Kasumi-1 (cell line): ENCODE data around the gene PCAT6.
"Not testable (repeated sequence)": the region's sequence is repeated elsewhere in the genome, so short reads cannot be mapped to it uniquely, and the experiment has no call there.

ENCODE experiments used
- DNase-seq, 2 experiments: peaks; one replicate each; lab custom pipeline; 2025; lab: John Stamatoyannopoulos, UW

Gene PCAT6

DNA sequence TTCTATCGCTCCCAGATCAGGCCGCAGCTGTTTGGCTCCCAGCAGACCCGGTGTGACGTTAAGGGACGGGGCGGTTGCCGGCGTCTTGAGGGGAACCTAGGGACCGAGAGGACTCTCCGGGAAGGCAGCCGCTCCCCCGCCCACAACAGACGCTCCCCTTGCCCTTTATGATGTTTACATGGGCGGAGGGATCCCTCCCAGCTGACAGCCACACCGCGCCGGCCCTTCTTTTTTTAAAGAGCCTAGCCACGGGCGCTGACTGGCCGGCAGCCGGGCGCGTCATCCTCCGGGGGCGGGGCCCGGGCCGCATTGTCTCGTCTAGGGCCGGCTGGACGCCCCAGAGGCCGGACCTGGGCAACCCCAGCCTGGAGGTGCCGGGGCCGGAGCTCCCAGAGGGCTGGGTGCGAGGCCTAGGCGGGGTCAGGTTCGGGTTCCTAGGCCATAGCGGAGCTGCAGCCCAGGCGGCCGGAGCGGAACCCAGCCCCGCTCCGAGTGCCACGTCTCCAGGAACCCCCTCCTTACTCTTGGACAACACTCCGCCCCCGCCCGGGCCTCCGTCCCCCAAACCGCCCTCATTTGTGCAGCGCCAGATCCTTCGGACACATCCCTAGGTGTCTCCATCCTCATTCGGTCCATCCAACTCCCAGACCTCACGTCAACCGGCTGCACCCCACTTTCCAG is at the start of gene PCAT6:
TSS of gene PCAT6 (plus strand) at position 340 of the 681 bp plus-strand sequence.
- DNase-seq, result peak; percentile 91 to 95

DNA sequence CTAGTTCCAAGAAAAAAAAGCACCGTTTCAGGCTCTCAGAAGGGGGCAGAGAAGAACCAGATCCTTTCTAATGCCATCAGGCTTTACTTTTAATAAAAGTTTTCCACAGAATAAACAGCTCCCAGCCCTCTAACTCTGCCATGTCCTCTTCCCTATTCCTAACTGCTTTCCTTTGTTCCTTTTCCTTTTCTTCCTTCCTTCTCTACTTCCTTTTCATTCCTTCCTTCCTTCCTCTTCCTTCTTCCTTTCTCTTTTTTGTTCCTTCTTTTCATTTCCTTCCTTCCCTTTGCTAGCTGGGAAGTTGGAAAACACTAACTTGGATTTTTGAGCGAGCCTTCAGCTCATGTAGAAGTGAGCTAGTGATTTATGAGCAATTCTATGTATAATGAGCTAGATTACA is 48.7 kb upstream of the PCAT6 start:
- no peak for DNase-seq

DNA sequence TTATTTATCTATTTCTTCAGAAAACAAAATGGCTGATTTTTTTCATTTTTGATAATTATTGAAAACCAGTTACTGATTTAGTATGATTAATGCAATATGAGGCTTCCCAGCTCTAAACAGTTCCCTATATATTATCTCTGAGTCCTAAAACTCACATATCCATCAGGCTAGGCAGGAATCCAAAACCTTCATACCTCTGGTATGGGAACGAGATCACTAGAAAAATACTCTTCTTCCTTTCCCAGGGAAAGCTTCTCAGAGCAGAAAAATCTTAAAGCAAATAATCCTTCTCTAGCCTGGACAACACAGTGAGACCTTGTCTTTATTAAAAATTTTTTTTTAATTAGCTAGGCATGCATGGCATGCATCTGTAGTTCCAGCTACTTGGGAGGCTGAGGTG is 45.0 kb upstream of the PCAT6 start:
- DNase-seq, result no peak

DNA sequence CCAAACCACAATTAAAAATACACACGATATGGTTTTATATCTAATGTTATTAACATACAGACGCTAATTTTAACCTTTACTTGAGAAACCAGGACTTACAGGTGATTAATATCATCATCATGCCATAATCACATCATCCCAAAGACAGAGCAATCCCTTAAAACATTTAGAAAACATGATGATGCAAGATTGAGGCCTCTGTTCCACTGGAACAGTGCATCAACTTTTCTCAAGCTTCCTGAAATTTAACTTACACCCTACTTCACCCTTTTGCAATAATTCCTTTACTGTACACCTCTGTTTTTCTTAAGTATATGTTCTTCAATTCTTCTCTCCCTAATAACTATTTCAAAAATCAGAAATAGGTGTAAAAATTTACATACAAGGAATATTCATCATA is 40.6 kb upstream of the PCAT6 start:
- no peak for DNase-seq

DNA sequence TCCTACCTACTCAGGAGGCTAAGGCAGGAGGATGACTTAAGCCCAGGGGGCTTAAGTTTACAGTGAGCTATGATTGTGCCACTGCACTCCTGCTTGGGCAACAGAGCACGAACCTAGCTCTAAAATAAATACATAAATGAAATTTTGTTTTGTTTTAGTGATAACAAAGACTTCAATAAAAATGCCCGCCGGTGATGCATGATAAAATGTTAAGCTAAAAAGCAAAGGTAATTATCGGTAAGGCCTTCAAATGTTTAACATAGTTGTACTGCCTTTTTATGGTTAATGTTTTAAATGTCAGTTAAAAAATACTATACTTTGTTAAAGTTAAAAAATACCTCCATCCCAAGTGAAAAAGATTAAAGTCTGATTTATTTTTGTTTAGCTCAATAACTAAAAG is 29.6 kb upstream of the PCAT6 start:
- no peak for DNase-seq

DNA sequence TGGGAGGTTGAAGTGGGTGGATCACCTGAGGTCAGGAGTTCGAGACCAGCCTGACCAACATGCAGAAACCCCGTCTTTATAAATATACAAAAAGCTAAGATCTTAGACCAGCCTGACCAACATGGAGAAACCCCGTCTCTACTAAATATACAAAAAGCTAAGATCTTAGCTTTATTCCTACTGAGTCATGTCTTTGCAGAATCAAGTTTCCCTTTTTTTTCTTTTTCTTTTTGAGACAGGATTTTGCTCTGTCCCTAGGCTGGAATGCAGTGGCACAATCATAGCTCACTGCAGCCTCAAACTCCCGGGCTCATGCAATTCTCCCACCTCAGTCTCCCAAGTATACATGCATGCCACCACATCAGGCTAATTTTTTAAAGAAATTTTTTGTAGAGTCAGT is 23.9 kb upstream of the PCAT6 start:
- DNase-seq, result no peak

DNA sequence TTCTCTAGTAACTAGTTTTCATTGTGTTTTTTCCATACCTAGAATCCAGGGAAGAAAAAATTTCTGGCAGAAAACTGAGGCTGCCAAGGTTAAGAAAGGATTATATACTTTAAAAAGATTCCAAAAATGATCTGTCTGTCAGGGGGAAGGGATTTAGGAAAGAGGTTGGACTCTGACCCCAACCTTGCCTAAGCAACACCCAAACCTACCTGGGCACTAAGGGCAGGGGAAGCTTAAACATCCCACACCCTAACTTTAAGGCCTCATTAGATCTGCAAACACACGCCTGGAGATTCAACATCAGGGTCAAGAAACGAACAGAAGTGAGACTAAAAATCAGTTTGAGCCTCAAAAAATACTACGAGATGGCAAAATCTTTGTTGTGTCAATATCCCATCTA is 22.0 kb upstream of the PCAT6 start:
- no peak for DNase-seq

DNA sequence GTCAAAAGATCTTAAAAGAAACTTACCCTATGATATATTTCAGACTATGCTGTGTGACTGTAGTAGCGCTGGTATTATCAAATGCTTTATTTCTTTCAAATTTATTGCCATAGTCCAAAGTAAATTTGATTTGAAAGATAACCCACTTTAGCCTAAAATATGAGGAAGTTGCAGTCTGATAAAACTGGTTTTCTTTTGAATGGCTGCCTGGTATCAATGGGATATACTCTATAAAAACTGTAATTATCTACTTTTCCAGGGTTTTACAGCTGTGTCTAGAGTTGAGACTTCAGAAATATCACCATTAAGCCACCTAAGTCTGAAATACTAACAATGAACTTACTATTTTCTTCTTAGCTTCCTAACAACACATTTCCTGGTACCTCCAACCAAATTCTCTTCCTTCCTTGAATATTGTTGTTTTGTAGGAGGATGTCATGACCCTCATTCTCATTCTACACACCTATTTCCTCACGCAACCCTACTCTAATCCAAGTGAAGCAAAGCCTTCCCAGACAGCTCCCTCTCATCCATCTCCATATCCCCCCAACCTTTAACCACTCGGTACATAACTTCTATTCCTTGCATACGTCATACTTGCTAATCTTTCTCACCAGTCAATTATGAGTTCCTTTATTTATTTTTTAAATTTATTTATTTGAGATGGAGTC is 19.5 kb upstream of the PCAT6 start:
- peak in 1 of 2 experiments; percentile 18 for DNase-seq

DNA sequence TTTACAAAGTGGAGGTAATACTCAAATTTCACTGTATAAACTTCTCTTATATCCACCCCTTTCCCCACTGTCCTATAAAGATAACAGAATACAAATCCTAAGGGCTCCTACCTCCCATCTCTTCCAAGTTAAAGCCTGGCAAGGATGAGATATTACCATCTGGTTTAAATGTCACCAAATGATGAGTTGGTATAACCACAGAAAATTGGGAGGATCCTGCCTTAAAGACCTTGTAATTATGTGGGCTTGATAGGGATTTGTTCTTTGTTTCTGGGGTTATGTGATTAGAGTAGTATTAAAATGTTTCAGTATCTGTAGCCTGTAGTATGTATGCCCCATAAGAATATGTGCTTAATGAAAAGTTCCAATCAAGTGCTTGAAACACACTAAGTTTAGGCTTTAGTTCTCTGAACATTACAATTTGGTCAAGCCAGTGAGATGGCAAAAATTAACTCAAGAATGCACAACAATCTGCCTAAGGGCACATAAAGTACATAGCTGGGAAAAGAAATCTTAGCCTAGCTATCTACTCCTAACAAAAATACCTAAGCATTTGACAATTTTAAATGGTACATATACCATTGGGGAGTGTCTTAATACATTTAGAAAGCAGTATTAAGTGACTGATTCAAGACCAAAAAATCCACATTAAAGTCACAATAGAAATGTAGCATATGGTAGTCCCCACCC is 16.6 kb upstream of the PCAT6 start:
- no peak for DNase-seq

DNA sequence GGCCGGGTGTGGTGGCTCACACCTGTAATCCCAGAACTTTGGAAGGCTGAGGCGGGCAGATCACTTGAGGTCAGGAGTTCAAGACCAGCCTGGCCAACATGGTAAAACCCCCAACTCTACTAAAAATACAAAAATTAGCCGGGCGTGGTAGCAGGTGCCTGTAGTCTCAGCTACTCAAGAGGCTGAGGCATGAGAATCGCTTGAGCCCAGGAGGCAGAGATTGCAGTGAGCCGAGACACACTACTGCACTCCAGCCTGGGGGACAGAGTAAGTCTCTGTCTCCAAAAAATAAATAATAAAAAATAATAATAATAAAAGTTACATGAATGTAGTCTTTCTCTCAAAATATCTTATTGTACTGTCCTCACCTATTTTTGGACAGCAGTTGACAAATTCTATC is 15.8 kb upstream of the PCAT6 start:
- not testable (repeated sequence) for DNase-seq

DNA sequence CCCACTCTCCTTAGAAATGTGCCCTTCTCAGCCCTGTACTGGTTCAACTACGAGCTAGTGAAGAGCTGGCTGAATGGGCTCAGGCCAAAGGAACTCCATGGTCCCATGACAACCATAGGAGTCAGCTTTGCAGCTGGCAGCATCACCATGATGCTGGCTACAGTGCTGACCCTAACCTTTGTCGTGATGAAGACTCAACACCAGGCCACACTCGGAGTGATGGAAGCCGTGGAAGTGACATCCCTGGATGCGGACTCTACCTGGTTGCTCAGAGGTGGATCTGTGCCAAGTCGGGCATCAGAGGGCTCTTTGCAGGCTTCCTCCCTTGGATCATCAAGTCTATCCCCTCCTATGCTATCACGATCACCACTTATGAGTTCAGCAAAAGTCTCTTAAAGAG is 14.1 kb upstream of the PCAT6 start:
- no peak for DNase-seq

DNA sequence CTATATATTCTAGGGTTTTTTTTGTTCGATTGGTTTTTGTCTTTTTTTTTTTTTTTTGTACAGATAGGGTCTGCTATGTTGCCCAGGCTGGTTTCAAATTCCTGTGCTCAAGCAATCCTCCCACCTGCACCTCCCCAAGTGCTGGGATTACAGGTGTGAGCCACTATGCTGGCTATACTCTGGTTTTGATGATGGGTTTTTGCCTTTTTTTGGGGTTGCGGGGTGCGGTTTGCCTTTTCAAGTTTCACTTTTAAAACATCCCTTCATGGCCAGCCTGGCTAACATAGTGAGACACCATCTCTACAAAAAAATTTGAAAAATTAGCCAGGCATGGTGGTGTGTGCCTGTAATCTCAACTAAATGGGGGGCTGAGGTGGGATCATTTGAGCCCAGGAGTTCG is 12.5 kb upstream of the PCAT6 start:
- no peak for DNase-seq

DNA sequence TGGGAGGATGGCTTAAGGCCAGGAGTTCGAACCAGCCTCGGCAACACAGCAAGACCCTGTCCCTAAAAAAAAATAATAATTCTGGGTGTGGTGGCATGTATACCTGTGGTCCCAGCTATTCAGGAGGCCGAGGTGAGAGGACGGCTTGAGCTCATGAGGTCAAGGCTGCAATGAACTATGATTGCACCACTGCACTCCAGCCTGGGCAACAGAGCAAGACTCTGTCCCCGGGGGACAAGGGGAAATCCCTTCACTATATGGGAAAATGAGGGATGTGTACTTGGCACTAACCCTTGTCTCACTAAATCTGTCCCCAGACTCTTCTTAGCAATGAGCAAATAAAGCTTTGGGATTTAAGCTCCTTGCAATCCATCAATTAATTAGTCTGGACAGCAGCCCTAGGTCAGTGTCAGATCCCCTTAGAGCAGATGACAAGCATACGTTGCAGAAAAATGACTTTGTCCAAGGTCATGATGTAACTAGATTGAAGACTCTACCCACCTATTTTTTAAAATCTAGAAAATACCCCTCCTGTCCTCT is 11.9 kb upstream of the PCAT6 start:
- no peak for DNase-seq

DNA sequence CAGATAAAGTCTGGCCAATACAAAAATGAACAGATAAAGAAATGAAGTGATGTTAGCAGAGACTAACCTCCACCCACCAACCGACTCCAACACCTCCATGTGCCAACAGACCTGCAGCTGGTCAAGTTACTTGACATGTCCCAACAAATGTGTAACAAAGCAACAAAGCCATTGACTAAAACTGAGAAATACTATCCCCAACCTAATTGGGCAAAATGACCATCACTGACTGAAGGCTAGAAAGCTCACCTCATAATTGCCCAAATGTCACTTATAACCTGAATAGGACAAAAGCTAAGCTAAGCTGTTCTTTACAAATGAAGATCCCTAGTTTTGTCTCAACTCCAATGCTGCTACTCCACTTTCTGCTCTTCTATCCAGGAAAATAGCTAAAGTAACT is 10.0 kb upstream of the PCAT6 start:
- no peak for DNase-seq

DNA sequence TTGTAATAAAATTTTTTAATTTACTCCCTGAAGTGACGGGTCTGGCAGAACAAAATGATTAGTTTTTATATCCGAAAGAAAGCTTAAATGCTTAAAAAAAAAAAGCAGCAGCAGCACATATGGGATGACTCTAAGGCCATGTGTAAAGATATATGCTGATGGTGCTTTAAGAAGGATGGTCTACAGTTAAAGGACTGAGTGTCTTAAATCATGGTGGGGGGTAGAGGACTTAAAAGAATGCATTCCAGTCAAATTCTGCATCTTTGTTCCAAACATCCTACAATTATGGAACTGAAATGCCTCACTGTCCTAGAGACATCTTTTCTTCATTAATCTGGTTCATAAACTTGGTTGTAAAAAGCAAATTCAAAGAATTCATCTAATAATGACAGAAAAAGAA is 9.6 kb upstream of the PCAT6 start:
- DNase-seq, result no peak

DNA sequence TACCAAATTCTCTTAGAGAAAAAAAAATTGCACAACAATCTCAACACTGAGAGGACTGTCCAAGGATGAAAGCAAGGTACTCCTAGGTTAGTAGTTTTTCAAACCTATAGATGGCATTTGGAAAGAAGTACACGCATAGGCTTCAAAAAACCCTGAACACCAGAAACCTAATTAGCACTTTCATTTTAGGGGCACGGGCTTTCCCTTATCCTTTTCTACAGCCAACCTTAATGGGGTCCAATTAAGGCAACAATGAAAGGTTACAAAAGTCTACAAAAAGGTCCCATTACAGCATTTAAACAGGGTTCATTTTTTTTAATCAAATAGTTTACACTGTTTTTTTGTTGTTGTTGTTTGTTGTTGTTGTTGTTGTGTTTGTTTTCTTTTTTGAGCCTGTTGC is 8.7 kb upstream of the PCAT6 start:
- no peak for DNase-seq

DNA sequence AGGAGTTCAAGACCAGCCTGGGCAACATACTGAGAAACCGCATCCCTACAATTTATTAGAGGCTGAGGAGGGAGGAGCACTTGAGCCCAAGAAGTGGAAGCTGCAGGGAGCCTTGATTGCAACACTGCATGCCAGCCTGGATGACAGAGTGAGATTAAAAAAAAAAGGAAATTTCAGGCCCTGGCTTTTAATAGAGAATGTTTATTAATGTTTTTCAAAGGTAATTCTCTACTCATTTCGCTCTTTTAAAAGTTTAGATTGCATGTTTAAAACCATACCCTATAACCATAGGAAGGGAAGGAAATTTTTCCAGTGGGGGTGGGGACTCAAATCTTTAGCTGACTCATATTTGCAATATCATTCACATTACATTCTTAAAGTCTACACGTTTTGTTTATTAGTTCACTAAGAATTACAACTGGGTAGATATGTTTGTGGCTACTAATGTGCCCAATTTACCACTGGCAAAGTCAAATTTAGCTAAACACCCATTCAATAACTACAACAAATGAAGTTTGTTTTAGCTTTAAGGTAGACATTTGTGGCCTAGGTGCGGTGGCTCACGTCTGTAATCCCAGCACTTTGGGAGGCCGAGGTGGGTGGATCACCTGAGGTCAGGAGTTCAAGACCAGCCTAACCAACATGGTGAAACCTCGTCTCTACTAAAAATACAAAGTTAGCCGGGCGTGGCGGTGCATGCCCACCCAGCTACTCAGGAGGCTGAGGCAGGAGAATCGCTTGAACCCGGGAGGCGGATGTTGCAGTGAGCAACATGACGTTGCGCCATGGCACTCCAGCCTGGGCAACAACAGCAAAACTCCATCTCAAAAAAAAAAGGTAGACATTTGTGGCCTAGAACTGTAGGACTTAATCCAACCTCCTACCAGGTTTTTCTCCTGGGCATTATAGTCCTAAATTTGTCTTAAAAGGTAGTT is 7.5 kb upstream of the PCAT6 start:
- DNase-seq, result peak; percentile 29 to 50

DNA sequence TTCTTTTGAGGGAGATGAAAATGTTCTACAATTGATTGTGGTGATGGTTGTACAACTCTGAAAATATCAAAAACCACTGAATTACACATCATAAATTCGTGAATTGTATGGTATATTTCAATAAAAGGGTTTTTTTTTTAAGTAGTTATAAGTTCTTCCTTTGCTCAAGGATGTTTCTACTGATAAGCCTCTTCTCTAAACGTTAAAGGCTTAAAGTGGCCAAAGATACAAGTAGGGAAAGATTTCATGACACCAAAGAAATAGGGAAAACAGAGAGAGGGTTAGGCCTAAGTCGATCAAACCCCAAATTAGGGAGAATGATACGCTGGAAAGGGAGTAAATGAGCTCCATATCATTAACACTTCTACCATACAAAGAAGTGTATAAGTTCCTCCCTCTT is 6.6 kb upstream of the PCAT6 start:
- DNase-seq, result no peak

DNA sequence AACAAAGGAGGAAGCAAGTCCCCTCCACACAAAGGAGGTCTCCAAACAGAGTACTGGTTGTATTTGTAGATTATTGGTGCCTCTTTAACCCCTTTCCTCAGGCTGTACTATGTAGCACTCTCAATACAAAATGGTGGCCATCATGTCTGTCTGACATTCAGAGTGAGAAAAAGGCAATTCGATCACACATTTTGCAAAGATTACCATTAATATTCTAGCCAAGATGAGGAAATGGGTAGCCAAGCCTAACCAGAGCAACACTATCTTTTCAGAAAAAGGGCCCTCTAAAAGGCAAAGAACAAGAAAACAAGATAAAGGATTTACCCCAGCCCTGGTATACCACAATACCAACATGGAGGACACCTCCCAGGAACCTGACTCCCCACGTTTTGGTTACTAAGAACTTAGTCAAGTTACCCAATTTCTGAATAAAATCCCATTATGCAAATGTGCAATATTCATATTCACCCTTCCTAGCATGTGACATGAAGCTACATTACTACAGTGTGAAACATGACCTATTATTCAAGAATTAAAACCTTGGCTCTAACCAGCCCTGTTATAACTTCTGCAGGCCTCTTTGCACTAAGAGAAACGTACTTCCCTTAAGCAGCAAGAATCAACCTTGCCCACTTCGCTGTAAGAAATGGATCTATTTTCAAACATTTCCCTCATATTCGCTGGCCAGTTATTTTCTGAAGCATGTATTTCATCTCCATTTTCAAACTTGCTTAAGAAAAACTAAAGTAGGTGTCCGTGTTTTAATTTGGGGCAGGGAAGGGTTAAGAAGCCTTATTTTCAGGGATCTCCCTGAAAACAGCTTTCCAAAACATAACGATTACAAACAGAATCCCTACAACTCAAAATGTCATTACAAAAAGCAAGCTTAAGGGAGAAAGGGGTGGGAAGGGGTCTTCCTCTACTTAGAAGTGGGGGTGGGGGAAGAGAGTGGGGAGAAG is 4.6 kb upstream of the PCAT6 start:
- DNase-seq, result peak; percentile 51 to 62

DNA sequence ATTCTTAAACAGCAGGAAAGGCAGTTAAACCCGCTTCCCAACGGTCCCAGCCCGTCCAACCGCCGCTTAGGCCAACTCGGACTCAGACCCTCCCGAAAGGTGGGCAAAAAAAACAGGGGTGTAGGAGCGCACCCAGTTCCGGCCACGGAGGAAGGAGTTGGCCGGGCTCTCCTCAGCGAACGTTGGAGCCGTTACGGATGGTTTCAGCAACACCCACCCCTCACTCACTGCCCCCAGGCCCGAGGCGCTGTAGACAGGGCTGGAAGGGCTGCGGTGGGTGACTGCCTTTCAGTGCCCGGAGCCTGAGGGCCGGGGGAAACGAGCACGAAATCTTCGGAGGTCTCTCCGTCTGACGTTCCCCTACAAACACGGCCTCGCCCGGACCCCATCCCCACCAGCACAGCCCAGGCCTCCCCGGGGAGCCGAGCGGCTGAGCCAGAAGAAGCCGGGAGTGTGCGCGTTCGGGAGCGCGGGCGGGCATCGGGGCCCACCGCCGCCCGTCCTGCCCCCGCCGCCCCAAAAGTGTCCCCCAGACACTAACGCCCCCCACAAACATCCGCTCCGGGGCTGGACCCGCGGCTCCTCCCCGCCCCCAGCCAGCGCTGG is 3.8 kb upstream of the PCAT6 start:
- peak; percentile 53 to 62 for DNase-seq
